HG03378 (cell line): ENCODE results near the gene SYNPR.
"Not testable (repeated sequence)": the region's sequence is repeated elsewhere in the genome, so short reads cannot be mapped to it uniquely, and the experiment has no call there.

Experiments
- ATAC-seq: cut with Tn5 transposase; IDR thresholded peaks from one replicate; pipeline ENCODE4 v1.9.1; 2021; ENCODE audit warnings: mild to moderate bottlenecking, moderate library complexity; ENCODE audit not compliant: unreplicated experiment

The SYNPR gene

GRCh38 chr3:63609408-63609807 lies 331.3 kb downstream of the SYNPR start:
- ATAC-seq = no peak

- ATAC-seq = no peak
Measured at GRCh38 chr3:63609834-63610233, 331.7 kb downstream of the SYNPR start.

DNA sequence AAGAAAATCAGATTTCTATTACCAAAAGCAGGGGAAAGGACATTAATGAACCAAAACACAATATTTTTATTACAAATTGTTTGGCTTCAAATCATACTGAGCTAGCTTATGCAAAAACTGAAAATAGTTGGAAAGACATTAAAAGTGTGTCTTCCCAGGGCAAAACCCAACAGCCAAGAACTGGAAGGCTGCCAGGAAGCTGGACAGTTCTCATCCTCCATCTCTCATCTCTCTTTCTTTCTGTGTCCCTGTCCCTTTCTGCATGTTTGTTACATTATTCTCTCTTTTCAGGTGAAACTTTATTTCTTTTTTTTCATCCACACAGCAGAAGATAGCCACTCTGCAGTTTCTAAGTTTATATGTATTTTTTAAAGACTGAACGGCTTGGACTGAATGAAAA lies 333.3 kb downstream of the SYNPR start:
- no peak for ATAC-seq

GRCh38 chr3:63613561-63613960 lies 335.5 kb downstream of the SYNPR start:
- ATAC-seq = no peak

DNA sequence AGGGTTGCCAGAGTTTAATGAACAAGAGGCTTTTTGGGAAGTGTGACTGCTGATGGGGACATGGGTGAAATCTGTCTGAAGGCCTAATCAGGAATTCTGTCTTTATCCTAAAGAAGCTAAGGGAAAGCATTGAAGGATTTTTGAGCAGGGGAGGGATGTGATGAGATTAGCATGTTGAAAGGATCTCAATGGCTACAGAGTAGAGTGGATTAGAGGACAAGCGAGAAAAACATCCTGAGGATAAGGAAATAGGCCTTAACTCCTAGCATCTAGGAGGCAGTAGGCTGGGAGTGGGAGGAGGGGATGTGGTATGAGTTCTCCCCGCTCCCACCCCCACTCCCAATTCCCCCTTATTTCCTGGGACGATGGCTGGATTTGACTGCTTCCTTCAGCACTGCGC lies 339.3 kb downstream of the SYNPR start:
- ATAC-seq = no peak

DNA sequence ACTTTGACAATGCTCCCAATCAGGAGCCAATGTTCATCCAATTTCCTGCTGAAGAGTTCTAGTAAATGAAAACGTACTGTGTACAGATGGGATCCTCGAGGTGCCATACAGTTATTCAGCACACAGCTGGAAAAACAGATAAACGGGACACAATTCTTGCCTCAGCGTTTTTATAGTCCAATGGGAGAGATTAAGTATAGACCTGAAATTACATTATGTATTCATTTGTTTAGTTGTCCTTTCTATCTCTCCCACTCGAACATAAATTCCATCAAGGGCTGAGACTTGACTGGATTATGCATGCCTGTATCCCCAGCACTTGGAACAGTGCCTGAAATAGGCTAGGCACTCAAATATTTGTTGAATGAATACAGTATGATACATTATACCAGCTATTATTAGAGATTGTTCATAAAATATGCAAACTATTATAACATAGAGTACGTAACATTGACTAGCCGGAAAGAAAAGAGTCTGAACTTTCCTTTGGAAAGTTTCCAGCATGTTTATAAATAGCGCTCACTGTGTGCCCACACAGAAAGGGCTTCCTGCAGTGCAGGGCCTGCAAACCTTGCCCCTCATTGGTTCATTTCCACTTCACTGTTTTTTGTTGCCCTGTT lies 346.9 kb downstream of the SYNPR start:
- no peak for ATAC-seq

GRCh38 chr3:63631670-63632069 lies 353.6 kb downstream of the SYNPR start:
- ATAC-seq = no peak

DNA sequence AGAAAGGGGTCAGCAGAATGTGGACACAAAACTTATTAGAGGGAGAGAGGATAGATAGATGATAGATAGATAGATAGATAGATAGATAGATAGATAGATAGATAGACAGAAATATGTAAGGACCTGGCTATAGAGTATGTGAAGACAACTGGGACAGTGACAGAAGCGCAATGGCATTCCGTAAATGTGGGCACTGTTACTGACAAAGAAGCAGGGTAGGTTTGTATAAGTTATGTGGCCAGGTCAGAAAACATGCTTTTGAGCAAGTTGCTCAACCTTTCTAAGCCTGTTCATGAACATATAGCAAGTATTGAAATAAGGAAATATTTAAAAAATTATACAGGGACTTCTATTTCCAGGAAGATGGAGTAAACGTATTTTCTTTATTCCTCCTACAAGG lies 357.1 kb downstream of the SYNPR start:
- ATAC-seq = no peak

DNA sequence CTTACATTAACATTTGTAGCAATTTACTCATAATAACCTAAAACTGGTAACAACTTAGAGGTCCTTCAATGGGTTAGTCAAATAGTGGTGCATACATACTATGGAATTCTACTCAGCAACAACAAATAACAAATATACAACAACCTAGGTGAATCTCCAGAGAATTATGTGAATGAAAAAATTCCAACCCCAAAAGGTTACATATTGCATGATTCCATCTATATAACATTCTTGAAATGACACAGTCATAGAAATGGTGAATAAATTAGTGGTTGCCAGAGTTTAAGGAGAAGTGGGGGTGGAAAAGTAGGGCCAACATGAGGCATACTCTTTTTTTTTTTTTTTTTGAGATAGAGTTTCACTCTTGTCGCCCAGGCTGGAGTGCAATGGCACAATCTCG lies 361.7 kb downstream of the SYNPR start:
- ATAC-seq = no peak

DNA sequence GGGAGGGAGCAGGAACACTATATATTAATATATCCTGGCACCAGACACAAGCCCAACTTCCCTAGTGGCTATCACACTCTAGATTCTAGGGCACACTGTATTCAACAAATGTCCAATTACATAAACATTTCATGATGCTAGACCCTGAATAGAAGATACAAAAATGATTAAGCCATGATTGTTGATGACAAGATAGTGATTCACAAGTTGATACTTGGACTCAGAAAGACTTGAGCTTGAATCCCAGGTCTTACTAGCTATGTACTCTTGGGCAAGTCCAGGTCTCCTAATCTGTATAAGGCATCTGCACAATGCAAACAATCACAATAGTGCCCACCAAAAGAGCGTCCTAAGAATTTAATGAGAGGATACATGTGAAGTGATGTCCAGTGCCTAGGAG lies 364.4 kb downstream of the SYNPR start:
- ATAC-seq = no peak

DNA sequence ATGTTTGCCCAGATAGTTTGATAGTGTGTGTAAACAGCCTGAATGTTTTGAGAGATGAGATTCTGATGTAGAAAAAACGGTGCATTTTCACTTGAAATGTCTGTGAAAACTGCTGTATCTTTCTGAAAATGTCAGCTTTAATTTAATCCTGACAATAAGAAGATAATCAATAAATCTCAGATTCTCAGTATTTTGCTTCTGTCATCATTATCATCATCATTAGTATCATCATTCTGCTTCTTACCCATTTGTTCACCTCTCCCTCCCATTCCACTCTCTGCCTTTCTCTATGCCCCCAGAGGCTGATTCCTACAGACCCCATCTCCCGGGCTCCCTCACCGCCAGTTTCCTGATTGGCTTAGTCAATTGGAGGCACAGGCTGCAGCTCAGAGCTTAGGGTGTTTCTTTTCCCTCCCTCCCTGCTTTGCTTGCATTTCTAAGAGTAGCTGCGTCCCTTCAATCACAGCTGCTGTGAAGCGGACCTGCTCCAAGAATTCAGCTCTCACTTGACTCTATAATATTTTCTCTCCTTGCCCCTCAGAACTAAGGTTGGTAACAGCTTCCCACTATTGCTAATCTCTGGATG lies 366.2 kb downstream of the SYNPR start:
- ATAC-seq = no peak

GRCh38 chr3:63644928-63645781 lies 367.0 kb downstream of the SYNPR start:
- not testable (repeated sequence) for ATAC-seq

GRCh38 chr3:63652066-63652725 lies 374.1 kb downstream of the SYNPR start, which contains the start of gene SNTN:
Gene SNTN (plus strand): TSS chr3:63652675. CDS start chr3:63652688, 13 bp downstream.
- ATAC-seq = no peak

DNA sequence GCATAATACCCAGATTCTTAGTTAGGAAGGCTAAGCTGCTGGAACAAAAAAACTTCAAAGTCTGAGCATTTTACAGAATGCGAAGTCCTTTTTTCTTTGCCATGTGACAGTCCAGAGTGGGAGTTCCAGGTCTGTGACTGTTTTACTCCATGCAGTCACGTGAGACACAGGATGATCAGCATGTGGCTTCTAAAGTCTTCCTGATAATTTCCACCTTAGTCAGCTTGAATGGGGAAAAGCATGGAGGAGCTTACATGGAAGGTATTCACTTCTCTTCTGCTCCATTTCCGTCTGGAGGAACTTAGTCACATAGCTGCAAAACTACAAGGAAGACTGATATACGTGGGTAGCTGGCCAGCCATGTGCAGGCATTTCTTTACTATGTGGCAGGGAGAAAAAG lies 376.1 kb downstream of the SYNPR start:
- no peak for ATAC-seq

DNA sequence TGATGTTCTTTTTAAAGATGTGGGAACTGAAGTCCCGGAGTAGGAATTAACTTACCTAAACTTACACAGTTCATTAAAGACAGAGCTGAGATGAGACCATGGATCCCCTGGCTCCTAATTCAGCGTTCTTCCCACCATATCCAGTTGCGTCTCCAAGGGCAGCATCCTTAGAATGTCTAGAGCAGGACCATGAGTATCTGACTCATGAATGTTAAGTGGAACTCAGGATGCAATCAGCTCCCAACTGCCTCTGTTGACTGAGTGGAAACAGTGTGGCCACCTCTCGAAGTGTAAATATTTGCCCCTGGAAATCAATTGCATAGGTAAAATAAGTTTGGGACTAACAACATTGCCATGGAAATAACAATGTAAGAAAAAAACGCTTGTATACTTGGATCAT lies 376.8 kb downstream of the SYNPR start:
- ATAC-seq = no peak

DNA sequence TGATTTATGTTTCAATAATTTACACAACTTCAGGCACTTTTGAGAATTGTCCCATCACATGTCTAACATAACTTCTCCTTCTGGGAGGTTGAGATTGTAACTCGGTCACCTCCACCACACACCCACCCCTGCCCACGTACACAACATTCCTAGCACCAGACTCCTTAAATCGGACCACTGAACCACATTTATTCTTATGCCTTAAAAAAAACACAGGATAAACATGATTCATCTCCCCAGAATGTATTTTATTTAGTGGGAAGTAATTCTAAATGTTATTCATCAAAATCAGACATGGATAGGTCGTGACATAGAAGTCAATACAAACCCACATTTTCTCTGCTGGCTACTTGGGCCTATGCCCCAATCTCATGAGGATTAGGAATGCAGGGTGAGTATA lies 377.4 kb downstream of the SYNPR start:
- ATAC-seq = no peak

GRCh38 chr3:63656786-63657185 lies 378.7 kb downstream of the SYNPR start:
- no peak for ATAC-seq

- ATAC-seq = no peak
Measured at GRCh38 chr3:63661242-63661641, 383.1 kb downstream of the SYNPR start.

GRCh38 chr3:63662011-63662410 lies 383.9 kb downstream of the SYNPR start:
- ATAC-seq = no peak

GRCh38 chr3:63662500-63662899 lies 384.4 kb downstream of the SYNPR start:
- no peak for ATAC-seq
